RWPE2 (cell line): ENCODE data around the gene POLDIP2.

Source experiments
- ATAC-seq: fragments of 200-7000 bp; cut with Tn5 transposase; 3 replicates; pipeline ENCODE4 v1.9.1; 2021; ENCODE audit warnings: low read depth
- DNase-seq: peaks from one replicate; pipeline ENCODE4 v3.0.0-alpha.2; 2020; ENCODE audit warnings: low spot score
- H3K27ac ChIP-seq: fragments of 450-650 bp; 2 replicates; pipeline ENCODE4 v1.5.1; 2017; ENCODE audit warnings: mild to moderate bottlenecking; ENCODE audit not compliant: poor library complexity, severe bottlenecking
- H3K27me3 ChIP-seq: fragments of 250-450 bp; sonication (Bioruptor Pico); 2 replicates; pipeline ENCODE4 v1.5.1; 2021; ENCODE audit warnings: mild to moderate bottlenecking, moderate library complexity; ENCODE audit not compliant: insufficient read depth, poor library complexity, severe bottlenecking
- H3K36me3 ChIP-seq: fragments of 250-450 bp; sonication (Bioruptor Pico); 2 replicates; pipeline ENCODE4 v1.5.1; 2020; ENCODE audit warnings: low read depth, mild to moderate bottlenecking, moderate library complexity
- H3K4me1 ChIP-seq: fragments of 250-450 bp; sonication (Bioruptor Pico); 2 replicates; pipeline ENCODE4 v1.5.1; 2021; ENCODE audit warnings: mild to moderate bottlenecking, moderate library complexity; ENCODE audit not compliant: insufficient read depth, poor library complexity, severe bottlenecking
- H3K4me3 ChIP-seq: fragments of 250-450 bp; sonication (Bioruptor Pico); 2 replicates; pipeline ENCODE4 v1.5.1; 2021; ENCODE audit warnings: mild to moderate bottlenecking, moderate library complexity; ENCODE audit not compliant: severe bottlenecking
- H3K9me3 ChIP-seq: fragments of 250-450 bp; sonication (Bioruptor Pico); 2 replicates; pipeline ENCODE4 v1.5.1; 2021; ENCODE audit warnings: mild to moderate bottlenecking, moderate library complexity; ENCODE audit not compliant: severe bottlenecking
- CTCF ChIP-seq: fragments of 450-650 bp; IDR thresholded peaks from one replicate; pipeline ENCODE4 v1.5.1; 2017; ENCODE audit warnings: mild to moderate bottlenecking, moderate library complexity; ENCODE audit not compliant: poor library complexity, severe bottlenecking

POLDIP2 gene

GRCh38 chr17:28345419-28346198, 11.7 kb downstream of the POLDIP2 start:
- H3K9me3 ChIP-seq = no peaks in the 10 kb centered on the region
- TF ChIP-seq CTCF = no peak
- no peak overlapping the region for H3K4me3 ChIP-seq
- H3K36me3 ChIP-seq = peaks cover 87% of the 10 kb centered on the region
- H3K27me3 ChIP-seq = no peaks in the 10 kb centered on the region
- peak overlapping the region; percentile 90 for H3K27ac ChIP-seq
- no peak for ATAC-seq
- no peak for DNase-seq
- H3K4me1 ChIP-seq = peaks cover 21% of the 10 kb centered on the region

GRCh38 chr17:28344435-28344901, 12.9 kb downstream of the POLDIP2 start:
- Histone ChIP-seq H3K36me3 (peaks cover 87% of the 10 kb centered on the region), H3K9me3 (no peaks in the 10 kb centered on the region), H3K4me3 (no peak overlapping the region), H3K27ac (no peak overlapping the region), H3K27me3 (no peaks in the 10 kb centered on the region), H3K4me1 (peaks cover 21% of the 10 kb centered on the region)
- no peak for ATAC-seq
- TF ChIP-seq CTCF = no peak
- no peak for DNase-seq

- no peaks in the 10 kb centered on the region for H3K9me3 ChIP-seq
- H3K4me3 ChIP-seq = no peak overlapping the region
- H3K4me1 ChIP-seq = peaks cover 21% of the 10 kb centered on the region
- no peaks in the 10 kb centered on the region for H3K27me3 ChIP-seq
- DNase-seq (no peak), ATAC-seq (no peak)
- no peak for TF ChIP-seq CTCF
- H3K36me3 ChIP-seq = peaks cover 85% of the 10 kb centered on the region
- H3K27ac ChIP-seq = no peak overlapping the region
Observed at GRCh38 chr17:28344011-28344410, 13.3 kb downstream of the POLDIP2 start.

GRCh38 chr17:28343491-28343932, 13.8 kb downstream of the POLDIP2 start:
- no peak for TF ChIP-seq CTCF
- peaks cover 80% of the 10 kb centered on the region for H3K36me3 ChIP-seq
- H3K4me1 ChIP-seq = peaks cover 22% of the 10 kb centered on the region
- no peak for DNase-seq
- ATAC-seq = no peak
- H3K4me3 ChIP-seq = no peak overlapping the region
- no peak overlapping the region for H3K27ac ChIP-seq
- no peaks in the 10 kb centered on the region for H3K27me3 ChIP-seq
- no peaks in the 10 kb centered on the region for H3K9me3 ChIP-seq

- ATAC-seq (no peak), DNase-seq (no peak)
- Histone ChIP-seq H3K9me3 (no peaks in the 10 kb centered on the region), H3K27ac (no peak overlapping the region), H3K4me3 (no peak overlapping the region), H3K4me1 (peaks cover 26% of the 10 kb centered on the region), H3K27me3 (no peaks in the 10 kb centered on the region), H3K36me3 (peaks cover 79% of the 10 kb centered on the region)
- TF ChIP-seq CTCF = no peak
Observed at GRCh38 chr17:28342313-28342712, 15.0 kb downstream of the POLDIP2 start.
